GM23338 (cell line): ENCODE measurements around the gene PQBP1.

Experiments used
- CREB1 ChIP-seq: fragments of 250-450 bp; sonication (Bioruptor Pico); IDR thresholded peaks from 2 replicates; pipeline ENCODE4 v1.5.0; 2020; ENCODE audit warnings: low read depth, mild to moderate bottlenecking, moderate library complexity
- EZH2 ChIP-seq: fragments of 200-600 bp; sonication (generic); IDR thresholded peaks from one replicate; pipeline ENCODE4 v1.8.0; 2017; ENCODE audit warnings: antibody characterized with exemption, mild to moderate bottlenecking, low read depth; ENCODE audit not compliant: unreplicated experiment
- EZH2phosphoT487 ChIP-seq: fragments of 200-600 bp; sonication (generic); IDR thresholded peaks from one replicate; pipeline ENCODE4 v1.8.1; 2018; ENCODE audit warnings: antibody characterized with exemption; ENCODE audit not compliant: unreplicated experiment
- POLR2AphosphoS5 ChIP-seq: IDR thresholded peaks from 2 replicates; pipeline ENCODE4 v1.6.1; 2016; ENCODE audit warnings: antibody characterized with exemption, low read depth
- ZNF114 ChIP-seq: fragments of 250-450 bp; sonication (Bioruptor Pico); IDR thresholded peaks from 2 replicates; pipeline ENCODE4 v1.5.0; 2020; ENCODE audit warnings: mild to moderate bottlenecking, moderate library complexity
- TF ChIP-seq, protein P1 (sequence below), 2 experiments: fragments of 200-600 bp in 1 of 2; sonication (generic) in 1 of 2; conservative IDR thresholded peaks; 2 replicates each; pipeline versions ENCODE4 v1.5.1 to v1.6.1; 2016 to 2017; ENCODE audit warnings: antibody characterized with exemption in 2 of 2, low read depth in 2 of 2, mild to moderate bottlenecking in 2 of 2, moderate library complexity in 1 of 2
- TF ChIP-seq, protein P2 (sequence below): IDR thresholded peaks from one replicate; pipeline ENCODE4 v1.6.1; 2018; ENCODE audit warnings: antibody characterized with exemption; ENCODE audit not compliant: unreplicated experiment

DNA sequence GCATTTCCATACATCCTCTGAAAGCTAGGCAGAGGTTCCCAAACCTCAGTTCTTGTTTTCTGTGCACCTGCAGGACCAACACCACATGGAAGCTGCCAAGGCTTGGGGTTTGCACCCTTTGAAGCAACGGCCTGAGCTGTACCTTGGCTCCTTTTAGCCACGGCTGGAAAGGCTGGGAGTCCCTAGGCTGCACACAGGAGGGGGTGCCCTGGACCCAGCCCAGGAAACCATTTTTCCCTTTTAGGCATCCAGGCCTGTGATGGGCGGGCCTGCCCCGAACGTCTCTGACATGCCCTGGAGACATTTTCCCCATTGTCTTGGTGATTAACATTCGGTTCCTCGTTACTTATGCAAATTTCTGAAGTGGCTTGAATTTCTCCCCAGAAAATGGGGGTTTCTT is 44.9 kb upstream of the PQBP1 start:
- TF ChIP-seq, protein P1, sequence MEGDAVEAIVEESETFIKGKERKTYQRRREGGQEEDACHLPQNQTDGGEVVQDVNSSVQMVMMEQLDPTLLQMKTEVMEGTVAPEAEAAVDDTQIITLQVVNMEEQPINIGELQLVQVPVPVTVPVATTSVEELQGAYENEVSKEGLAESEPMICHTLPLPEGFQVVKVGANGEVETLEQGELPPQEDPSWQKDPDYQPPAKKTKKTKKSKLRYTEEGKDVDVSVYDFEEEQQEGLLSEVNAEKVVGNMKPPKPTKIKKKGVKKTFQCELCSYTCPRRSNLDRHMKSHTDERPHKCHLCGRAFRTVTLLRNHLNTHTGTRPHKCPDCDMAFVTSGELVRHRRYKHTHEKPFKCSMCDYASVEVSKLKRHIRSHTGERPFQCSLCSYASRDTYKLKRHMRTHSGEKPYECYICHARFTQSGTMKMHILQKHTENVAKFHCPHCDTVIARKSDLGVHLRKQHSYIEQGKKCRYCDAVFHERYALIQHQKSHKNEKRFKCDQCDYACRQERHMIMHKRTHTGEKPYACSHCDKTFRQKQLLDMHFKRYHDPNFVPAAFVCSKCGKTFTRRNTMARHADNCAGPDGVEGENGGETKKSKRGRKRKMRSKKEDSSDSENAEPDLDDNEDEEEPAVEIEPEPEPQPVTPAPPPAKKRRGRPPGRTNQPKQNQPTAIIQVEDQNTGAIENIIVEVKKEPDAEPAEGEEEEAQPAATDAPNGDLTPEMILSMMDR (conservative IDR thresholded peaks at IDR 0.05; ENCODE audit: low read depth in 2 of 2): no peak
- no peak for TF ChIP-seq EZH2
- no peak for TF ChIP-seq POLR2AphosphoS5
- TF ChIP-seq, protein P2, sequence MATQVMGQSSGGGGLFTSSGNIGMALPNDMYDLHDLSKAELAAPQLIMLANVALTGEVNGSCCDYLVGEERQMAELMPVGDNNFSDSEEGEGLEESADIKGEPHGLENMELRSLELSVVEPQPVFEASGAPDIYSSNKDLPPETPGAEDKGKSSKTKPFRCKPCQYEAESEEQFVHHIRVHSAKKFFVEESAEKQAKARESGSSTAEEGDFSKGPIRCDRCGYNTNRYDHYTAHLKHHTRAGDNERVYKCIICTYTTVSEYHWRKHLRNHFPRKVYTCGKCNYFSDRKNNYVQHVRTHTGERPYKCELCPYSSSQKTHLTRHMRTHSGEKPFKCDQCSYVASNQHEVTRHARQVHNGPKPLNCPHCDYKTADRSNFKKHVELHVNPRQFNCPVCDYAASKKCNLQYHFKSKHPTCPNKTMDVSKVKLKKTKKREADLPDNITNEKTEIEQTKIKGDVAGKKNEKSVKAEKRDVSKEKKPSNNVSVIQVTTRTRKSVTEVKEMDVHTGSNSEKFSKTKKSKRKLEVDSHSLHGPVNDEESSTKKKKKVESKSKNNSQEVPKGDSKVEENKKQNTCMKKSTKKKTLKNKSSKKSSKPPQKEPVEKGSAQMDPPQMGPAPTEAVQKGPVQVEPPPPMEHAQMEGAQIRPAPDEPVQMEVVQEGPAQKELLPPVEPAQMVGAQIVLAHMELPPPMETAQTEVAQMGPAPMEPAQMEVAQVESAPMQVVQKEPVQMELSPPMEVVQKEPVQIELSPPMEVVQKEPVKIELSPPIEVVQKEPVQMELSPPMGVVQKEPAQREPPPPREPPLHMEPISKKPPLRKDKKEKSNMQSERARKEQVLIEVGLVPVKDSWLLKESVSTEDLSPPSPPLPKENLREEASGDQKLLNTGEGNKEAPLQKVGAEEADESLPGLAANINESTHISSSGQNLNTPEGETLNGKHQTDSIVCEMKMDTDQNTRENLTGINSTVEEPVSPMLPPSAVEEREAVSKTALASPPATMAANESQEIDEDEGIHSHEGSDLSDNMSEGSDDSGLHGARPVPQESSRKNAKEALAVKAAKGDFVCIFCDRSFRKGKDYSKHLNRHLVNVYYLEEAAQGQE: no peak
- no peak for TF ChIP-seq EZH2phosphoT487
- no peak for TF ChIP-seq CREB1
- TF ChIP-seq ZNF114: no peak
